Activated CD4-positive, alpha-beta T cell treated with anti-CD3 and anti-CD28 coated beads, Interleukin-2, amount 10 ng/mL, durations not matched to agents 24 days and 14 days (primary cell): ENCODE data around the gene SPTBN4. TPM values are rescaled to one million over a fixed set of nuclear protein-coding genes. Genes with fewer than 3 reads are reported as not detected.

ENCODE experiments used
- total RNA-seq: library from RNA; stranded (reverse); gene quantifications from 2 replicates; pipeline ENCODE4 v1.2.3, GENCODE V29; 2022

SPTBN4 gene
- total RNA-seq, 1 donor from 2014 or later, result 0.51 TPM

Other genes starting within 250 kb of the SPTBN4 start
- gene TTC9B, start 248.6 kb upstream of the SPTBN4 start, total RNA-seq, result not detected in 2 replicates
- 0.19 and 0.28 TPM in 2 replicates for gene CCNP, start 240.3 kb upstream of the SPTBN4 start, total RNA-seq
- 160 and 163 TPM in 2 replicates for gene AKT2, start 181.7 kb upstream of the SPTBN4 start, total RNA-seq
- gene C19orf47, start 118.6 kb upstream of the SPTBN4 start, total RNA-seq, result 24.4 and 28.9 TPM in 2 replicates
- gene PLD3, start 118.3 kb upstream of the SPTBN4 start, total RNA-seq, result 49.4 and 52.2 TPM in 2 replicates
- gene HIPK4, start 76.8 kb upstream of the SPTBN4 start, total RNA-seq, result not detected in 2 replicates
- gene PRX, start 53.6 kb upstream of the SPTBN4 start, total RNA-seq, result 0.84 and 0.90 TPM in 2 replicates
- gene SERTAD1, start 41.0 kb upstream of the SPTBN4 start, total RNA-seq, result 19.3 and 20.8 TPM in 2 replicates
- 10.8 and 12.5 TPM in 2 replicates for gene SERTAD3, start 22.7 kb upstream of the SPTBN4 start, total RNA-seq
- 7.5 and 10.6 TPM in 2 replicates for gene BLVRB, start 1.3 kb upstream of the SPTBN4 start, total RNA-seq
- gene SHKBP1, start 109.9 kb downstream of the SPTBN4 start, total RNA-seq, result 111 and 113 TPM in 2 replicates
- gene LTBP4, start 134.4 kb downstream of the SPTBN4 start, total RNA-seq, result 123 and 126 TPM in 2 replicates
- gene NUMBL, start 223.7 kb downstream of the SPTBN4 start, total RNA-seq, result 18.9 and 24.2 TPM in 2 replicates
- gene COQ8B, start 249.9 kb downstream of the SPTBN4 start, total RNA-seq, result 32.5 and 33.4 TPM in 2 replicates